Fibroblast of skin of scalp (primary cell): Measurements from ENCODE around the gene KRTAP10-8. TPM values are rescaled to one million over a fixed set of nuclear protein-coding genes. Genes with fewer than 3 reads are reported as not detected.
"Not testable (repeated sequence)": the region's sequence is repeated elsewhere in the genome, so short reads cannot be mapped to it uniquely, and the experiment has no call there.

Experiments
- DNase-seq: peaks from one replicate; pipeline ENCODE4 v3.0.0-alpha.2; 2013
- polyA plus RNA-seq, 2 experiments: library from polyadenylated mRNA; unstranded; fragments of 120-200 nt; gene quantifications; one replicate each; pipeline ENCODE4 v1.2.1, GENCODE V29; 2013; ENCODE audit not compliant: insufficient read length in 2 of 2

KRTAP10-8 gene, protein sequence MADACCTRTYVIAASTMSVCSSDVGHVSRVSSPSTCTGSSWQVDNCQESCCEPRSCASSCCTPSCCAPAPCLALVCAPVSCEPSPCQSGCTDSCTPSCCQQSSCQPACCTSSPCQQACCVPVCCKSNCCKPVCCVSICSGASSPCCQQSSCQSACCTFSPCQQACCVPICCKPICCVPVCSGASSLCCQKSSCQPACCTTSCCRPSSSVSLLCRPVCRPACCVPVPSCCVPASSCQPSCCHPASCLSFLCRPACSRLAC
- not detected for polyA plus RNA-seq (2013, experiment 1 of 2; ENCODE audit: insufficient read length)
- not detected for polyA plus RNA-seq (2013, experiment 2 of 2; ENCODE audit: insufficient read length)

GRCh38 chr21:44612029-44612486 is at the start of gene KRTAP10-8:
TSS of gene KRTAP10-8 (plus strand) at chr21:44612079. CDS start at chr21:44612101, 22 bp downstream.
- no peak for DNase-seq

DNA sequence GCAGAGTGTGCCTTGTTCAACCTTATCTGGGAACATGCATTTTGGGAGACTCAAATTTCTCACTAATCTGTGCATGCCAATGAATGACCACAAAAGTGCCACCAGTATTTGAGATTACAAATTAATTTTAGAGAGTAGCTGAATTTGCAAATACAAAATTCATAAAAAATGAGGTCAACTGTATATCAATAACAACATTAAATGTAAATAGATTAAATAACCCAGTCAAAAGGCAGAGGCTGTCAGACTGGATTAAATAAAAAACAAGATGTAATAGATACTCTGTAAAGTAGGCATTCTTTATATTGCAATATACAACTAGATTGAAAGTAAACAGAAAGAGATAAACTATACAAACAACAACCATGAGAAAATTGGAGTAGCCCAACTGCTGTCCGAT is 47.8 kb upstream of the KRTAP10-8 start:
- no peak for DNase-seq

GRCh38 chr21:44564886-44565598 is 46.8 kb upstream of the KRTAP10-8 start:
- DNase-seq = no peak

GRCh38 chr21:44566403-44566802 is 45.5 kb upstream of the KRTAP10-8 start:
- DNase-seq = no peak

DNA sequence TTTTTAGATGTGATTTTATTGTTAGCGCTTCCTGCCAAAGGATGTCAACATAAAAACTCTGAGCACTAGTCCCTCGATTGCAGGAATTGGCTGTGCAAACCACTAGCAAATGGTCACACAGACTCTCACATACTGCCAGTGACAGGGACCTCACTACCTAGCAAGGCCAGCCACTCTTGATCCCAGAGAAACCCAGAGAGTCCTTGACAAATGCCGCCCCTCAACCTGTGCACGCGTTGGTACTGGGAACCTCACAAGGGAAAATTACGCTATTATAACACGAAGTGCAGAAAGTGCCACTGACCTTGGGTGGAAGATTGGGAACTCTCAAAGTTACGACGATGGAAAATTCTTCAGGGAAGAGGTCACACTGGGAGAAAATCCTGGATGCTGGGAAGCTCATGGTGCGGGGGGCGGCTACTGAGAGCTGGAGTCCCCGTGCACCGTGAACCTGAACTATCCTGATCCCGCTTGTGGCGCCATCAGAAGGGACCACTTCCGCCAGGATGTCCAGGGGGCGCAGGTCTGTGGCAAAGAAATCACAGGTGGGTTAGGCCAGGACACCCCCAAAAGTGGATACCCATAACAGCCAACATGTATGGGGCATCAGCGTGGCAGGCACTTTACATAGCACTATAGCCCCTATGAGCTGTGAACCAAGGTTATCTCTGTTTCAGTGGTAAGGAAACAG is 44.3 kb upstream of the KRTAP10-8 start:
- no peak for DNase-seq

DNA sequence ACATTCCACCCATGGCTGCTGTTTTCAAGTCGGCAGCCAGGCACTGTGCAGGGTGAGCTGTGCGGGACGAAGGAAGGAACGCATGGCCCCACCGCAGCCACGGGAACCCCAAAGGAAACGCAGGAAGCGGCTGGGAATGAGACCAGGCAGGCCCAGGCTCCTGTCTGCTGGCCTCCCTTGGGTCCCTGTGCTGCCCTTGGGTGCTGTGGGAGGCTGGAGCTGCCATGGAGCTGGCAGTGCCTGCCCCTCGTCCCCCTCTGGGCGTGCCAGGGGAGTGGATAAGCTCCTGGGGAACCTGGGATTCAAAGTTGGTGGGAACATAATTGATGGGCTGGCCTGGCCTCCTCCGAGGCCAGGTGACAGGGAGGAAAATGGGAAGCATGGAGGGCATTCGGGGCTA is 43.6 kb upstream of the KRTAP10-8 start:
- DNase-seq = no peak

- no peak for DNase-seq
Observed at GRCh38 chr21:44568667-44569556, 43.0 kb upstream of the KRTAP10-8 start.

DNA sequence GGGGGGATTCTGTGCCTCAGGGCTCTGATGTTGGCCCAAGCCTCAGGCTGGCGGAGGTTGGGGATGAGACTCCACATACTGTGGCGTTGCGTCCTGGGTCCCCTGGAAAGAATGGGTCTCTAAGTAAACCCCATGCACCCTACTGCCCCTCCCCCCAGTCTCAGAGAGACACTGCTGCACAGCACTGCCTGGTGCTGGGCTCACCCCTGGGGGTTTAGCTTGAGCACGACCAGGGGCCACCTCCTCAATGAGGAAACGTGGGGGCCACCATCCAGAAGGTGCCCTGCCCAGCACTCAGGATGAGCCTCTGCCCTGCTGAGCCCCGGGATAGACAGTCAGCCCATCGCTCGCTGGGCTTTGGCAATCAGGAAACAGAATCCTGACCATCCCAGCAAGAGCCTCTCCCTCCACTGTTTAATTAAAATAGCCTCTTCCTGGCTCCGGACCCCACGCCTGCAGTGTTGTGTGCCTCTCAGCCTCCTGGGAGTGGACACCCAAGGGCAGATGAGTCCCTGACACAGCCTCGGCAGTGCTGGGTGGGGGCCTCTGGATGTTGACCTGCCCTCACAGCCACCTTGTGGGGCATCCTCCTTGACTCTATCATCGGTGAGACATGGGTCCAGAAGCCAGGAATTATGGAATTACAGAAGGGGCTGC is 41.9 kb upstream of the KRTAP10-8 start:
- DNase-seq = no peak

- no peak for DNase-seq
Observed at GRCh38 chr21:44571296-44571695, 40.6 kb upstream of the KRTAP10-8 start.

GRCh38 chr21:44571844-44572782 is 39.8 kb upstream of the KRTAP10-8 start:
- no peak for DNase-seq

GRCh38 chr21:44572959-44573583 is 38.8 kb upstream of the KRTAP10-8 start:
- DNase-seq = no peak

- not testable (repeated sequence) for DNase-seq
Observed at GRCh38 chr21:44573630-44574456, 38.0 kb upstream of the KRTAP10-8 start, which contains the start of gene KRTAP10-4. TSS of gene KRTAP10-4 (plus strand) at chr21:44573729. CDS start at chr21:44573759, 30 bp downstream.

DNA sequence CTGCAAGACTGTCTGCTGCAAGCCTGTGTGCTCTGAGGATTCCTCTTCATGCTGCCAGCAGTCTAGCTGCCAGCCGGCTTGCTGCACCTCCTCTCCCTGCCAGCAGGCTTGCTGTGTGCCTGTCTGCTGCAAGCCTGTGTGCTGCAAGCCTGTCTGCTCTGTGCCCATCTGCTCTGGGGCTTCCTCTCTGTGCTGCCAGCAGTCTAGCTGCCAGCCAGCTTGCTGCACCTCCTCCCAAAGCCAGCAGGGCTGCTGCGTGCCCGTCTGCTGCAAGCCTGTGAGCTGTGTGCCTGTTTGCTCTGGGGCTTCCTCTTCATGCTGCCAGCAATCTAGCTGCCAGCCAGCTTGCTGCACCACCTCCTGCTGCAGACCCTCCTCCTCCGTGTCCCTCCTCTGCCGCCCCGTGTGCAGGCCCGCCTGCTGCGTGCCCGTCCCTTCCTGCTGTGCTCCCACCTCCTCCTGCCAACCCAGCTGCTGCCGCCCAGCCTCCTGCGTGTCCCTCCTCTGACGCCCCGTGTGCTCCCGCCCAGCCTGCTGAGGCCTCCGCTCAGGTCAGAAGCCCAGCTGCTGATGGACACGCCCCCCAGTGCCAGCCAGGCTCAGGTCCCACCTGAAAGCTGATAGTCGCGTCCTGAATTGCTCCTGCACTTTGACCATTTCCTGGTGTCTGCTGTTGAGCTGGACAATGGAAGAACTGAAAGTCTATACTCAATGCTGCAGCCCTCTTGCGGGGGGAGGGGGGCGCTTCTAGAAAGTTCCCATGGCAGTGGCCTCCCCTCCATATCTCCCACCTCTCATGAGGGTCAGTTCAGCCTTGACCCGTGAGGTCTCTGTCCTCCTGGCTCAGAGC is 37.2 kb upstream of the KRTAP10-8 start:
- no peak for DNase-seq

GRCh38 chr21:44575307-44576024 is 36.4 kb upstream of the KRTAP10-8 start:
- no peak for DNase-seq

DNA sequence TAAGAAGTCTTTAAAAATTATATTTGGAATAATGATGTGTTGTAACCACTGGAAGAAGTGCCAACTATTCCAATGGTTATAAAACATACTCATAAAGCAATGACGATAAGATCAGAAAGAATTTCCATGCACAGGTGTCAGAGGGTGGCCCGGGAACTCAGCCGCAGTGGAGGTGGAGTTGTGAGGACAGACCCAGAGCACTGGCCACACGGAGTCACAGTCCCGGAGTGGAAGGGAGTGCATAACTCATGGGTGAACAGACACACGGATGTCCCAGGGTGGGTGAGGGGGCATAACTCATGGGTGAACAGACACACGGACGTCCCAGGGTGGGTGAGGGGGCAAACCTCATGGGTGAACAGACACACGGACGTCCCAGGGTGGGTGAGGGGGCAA is 35.9 kb upstream of the KRTAP10-8 start:
- DNase-seq = no peak

DNA sequence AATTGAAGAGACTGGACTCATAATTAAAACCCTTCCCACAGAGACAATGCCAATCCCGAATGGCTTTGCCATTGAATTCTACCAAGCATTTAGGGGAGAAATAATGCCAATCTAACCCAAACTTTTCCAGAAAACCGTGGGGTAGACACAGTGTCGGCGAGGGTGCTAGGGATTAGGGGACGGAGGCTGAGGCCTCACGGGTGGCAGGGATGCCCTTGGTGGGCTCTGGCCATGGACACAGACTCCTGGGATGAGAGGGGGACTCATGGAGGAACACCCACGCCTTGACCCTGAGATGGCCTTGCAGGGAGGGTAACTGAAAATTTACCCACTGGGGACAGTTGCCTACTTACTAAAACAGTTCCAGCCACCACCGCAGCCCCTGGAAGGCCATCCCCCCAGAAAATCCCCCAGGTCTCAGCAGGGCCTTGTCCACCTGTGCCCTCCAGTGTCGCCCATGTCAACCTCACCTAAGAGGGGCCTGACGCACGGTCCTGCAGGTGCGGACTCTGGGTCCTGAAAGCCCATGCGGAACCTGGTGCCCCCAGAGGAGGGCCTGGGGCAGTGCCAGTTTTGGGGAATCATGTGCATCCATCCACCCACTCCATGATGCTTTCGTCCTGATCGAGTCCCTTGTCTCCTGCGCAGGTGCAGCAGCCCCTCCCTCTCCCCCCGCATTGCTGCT is 33.4 kb upstream of the KRTAP10-8 start:
- no peak for DNase-seq
